GM03348 (cell line): ENCODE results near the gene ANAPC16.
"Not testable (repeated sequence)": the region's sequence is repeated elsewhere in the genome, so short reads cannot be mapped to it uniquely, and the experiment has no call there.

ENCODE experiments used
- DNase-seq: peaks from one replicate; pipeline ENCODE4 v3.0.0; 2012; ENCODE audit warnings: low spot score

The ANAPC16 gene

GRCh38 chr10:72278668-72279393 lies 63.0 kb downstream of the ANAPC16 start:
- DNase-seq: no peak

- DNase-seq: not testable (repeated sequence)
Observed at GRCh38 chr10:72279587-72279986, 63.8 kb downstream of the ANAPC16 start.

DNA sequence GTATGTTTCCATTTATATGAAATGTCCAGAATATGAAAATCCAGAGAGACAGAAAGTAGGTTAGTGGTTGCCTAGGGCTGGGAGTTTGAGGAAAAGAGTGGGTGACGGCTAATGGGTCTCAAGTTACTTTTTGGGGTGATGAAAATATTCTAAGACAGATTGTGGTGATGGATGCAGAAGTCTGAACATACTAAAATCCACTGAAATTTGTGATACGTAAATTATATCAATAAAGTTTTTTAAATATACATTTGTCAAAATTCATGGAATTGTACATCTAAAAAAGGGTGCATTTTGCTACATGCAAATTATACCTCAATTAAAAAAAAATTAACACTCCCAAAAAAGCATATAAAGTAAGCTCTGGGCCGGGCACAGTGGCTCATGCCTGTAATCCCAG lies 67.3 kb downstream of the ANAPC16 start:
- no peak for DNase-seq
